Colonic mucosa (tissue), 4 donors: ENCODE data around the gene MAP7D1. TPM values are rescaled to one million over a fixed set of nuclear protein-coding genes. Genes with fewer than 3 reads are reported as not detected.
"Not testable (repeated sequence)": the region's sequence is repeated elsewhere in the genome, so short reads cannot be mapped to it uniquely, and the experiment has no call there.

Experiments
- DNase-seq: peaks from one replicate; pipeline ENCODE4 v3.0.0-alpha.2; 2020
- H3K27ac ChIP-seq: fragments of 200-600 bp; one replicate; pipeline ENCODE4 v1.8.0; 2021
- H3K27me3 ChIP-seq: fragments of 200-600 bp; one replicate; pipeline ENCODE4 v1.8.0; 2021
- H3K36me3 ChIP-seq: fragments of 200-600 bp; one replicate; pipeline ENCODE4 v1.8.0; 2021
- H3K4me1 ChIP-seq: fragments of 200-600 bp; one replicate; pipeline ENCODE4 v1.8.0; 2021; ENCODE audit warnings: mild to moderate bottlenecking
- H3K4me3 ChIP-seq: fragments of 200-600 bp; one replicate; pipeline ENCODE4 v1.8.0; 2021
- H3K9ac ChIP-seq, 2 donors: one replicate each; pipeline ENCODE4 v1.7.0; 2013; ENCODE audit warnings: control low read depth in 2 of 2, low read depth in 2 of 2, low read length in 2 of 2
- H3K9me3 ChIP-seq: fragments of 200-600 bp; one replicate; pipeline ENCODE4 v1.8.0; 2021
- intact Hi-C: fragments of 100-400 bp; cut with DNase I; formaldehyde crosslinking; loops from one replicate; pipeline ENCODE4 v1.14.1; 2022
- total RNA-seq, 2 donors: library from RNA; stranded (reverse); fragmentation: NEBNext Ultra II Directional in 1 of 2; extraction: Animal tissue kit (Norgen Biotek cat#: 25700) in 1 of 2; gene quantifications; one replicate each; pipeline ENCODE4 v1.2.1, GENCODE V29; 2021
- TF ChIP-seq, protein P1 (sequence below): fragments of 200-600 bp; IDR thresholded peaks from one replicate; pipeline ENCODE4 v1.8.0; 2022; ENCODE audit warnings: antibody characterized with exemption, mild to moderate bottlenecking
- donor health status: healthy.
- donor health status: DM: no; HTN: no; CAD: no.
- donor health status: DM: no; HTN: no; CAD: no.

The MAP7D1 gene
- total RNA-seq, 2 donors from 2014 or later: 37.7 to 50.0 TPM

DNA sequence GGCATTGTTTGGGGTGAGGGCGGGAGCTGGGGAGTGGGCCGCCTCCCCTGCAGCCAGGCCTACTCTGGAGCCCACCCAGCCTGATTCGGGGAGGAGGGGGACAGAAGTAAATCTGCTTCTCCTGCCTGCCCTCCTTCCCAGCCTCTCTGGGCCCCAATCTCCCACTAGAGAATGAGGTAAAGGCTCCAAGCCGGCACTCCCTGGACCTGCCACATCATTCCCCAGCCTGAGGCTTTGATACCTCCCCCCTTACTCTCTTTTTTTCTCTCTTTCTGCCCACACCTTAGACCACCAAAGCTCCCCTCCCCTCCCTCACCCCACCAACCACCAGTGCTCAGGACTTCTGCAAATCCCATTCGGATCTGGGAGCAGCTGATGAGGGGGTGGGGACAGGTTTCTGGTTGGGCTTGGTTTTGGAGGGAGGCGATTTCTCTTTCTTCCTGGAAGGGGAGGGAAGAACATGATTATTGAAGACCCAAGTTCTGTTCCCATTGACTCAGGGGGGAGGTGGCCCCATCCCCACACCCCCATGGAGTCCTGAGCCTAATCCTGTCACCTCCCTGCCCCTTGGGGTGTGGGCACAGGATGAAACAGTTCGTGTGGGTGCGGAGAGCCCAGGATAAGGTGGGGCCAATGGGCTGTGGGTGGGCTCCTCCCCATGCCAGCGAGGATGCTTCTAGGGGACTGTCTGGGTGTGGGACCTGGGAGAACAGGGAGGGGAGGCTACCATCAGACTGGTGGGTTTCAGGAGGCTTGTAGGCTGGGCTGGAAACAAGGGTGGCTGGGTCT, 1.3 kb downstream of the MAP7D1 start:
- Histone ChIP-seq H3K4me1 (peaks cover 19% of the 10 kb centered on the region), H3K9me3 (no peaks in the 10 kb centered on the region), H3K4me3 (peak overlapping the region; percentile 93), H3K36me3 (no peaks in the 10 kb centered on the region), H3K27me3 (no peaks in the 10 kb centered on the region), H3K27ac (peak overlapping the region; percentile 96), H3K9ac (peak overlapping the region; percentile 76 to 77)
- no peak for DNase-seq
- intact Hi-C loops: loop anchor here (10.0 kb wide), 1 partner anchor 127 kb away; no protein-coding TSS in a partner anchor
- TF ChIP-seq, protein P1, sequence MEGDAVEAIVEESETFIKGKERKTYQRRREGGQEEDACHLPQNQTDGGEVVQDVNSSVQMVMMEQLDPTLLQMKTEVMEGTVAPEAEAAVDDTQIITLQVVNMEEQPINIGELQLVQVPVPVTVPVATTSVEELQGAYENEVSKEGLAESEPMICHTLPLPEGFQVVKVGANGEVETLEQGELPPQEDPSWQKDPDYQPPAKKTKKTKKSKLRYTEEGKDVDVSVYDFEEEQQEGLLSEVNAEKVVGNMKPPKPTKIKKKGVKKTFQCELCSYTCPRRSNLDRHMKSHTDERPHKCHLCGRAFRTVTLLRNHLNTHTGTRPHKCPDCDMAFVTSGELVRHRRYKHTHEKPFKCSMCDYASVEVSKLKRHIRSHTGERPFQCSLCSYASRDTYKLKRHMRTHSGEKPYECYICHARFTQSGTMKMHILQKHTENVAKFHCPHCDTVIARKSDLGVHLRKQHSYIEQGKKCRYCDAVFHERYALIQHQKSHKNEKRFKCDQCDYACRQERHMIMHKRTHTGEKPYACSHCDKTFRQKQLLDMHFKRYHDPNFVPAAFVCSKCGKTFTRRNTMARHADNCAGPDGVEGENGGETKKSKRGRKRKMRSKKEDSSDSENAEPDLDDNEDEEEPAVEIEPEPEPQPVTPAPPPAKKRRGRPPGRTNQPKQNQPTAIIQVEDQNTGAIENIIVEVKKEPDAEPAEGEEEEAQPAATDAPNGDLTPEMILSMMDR: no peak

DNA sequence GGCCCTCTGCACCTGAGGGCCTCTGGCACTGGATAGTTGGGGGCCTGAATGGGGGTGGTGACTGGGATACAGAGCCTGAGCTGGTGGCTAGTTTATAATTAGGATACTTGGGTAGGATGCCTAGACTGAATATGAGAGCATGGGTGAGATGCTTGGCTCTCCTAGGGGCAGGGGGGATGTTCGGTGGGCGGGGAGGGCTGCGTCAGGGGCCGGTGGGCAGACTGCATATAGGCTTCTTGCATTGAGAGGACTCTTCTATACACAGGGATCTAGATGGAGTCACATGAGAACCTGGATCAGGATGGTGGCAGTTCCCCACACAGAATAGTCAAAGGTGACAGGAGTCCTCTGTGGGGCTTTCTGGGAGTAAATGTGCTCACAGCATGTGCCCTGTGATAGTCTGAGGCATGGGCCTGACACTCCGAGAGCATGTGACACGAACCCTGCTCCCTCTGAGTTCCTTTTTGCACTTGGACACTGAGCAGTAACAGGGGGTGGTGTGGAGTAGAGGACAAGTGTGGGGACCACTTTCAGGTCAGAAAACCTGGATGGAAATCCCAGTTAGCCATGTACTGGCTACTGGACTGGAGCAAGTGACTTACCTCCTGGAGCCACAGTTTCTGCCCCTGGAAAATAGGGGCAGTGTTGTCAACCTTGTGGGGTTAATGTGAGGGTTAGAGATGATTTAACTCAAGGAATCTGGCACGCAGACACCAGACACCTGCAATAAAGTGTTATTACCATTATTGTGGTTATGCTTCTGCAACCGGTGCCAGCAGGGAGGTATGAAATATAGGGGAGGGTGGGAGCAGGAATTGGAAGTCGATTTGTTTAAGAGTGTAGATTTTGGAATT, 2.2 kb downstream of the MAP7D1 start:
- no peaks in the 10 kb centered on the region for H3K27me3 ChIP-seq
- intact Hi-C loops: loop anchor here (10.0 kb wide), 1 partner anchor 127 kb away; no protein-coding TSS in a partner anchor
- H3K4me3 ChIP-seq: peak overlapping the region; percentile 93
- H3K9me3 ChIP-seq: no peaks in the 10 kb centered on the region
- no peak for DNase-seq
- no peaks in the 10 kb centered on the region for H3K36me3 ChIP-seq
- TF ChIP-seq, protein P1: no peak
- peak overlapping the region; percentile 76 to 77 for H3K9ac ChIP-seq
- peaks cover 19% of the 10 kb centered on the region for H3K4me1 ChIP-seq
- H3K27ac ChIP-seq: peak overlapping the region; percentile 96

DNA sequence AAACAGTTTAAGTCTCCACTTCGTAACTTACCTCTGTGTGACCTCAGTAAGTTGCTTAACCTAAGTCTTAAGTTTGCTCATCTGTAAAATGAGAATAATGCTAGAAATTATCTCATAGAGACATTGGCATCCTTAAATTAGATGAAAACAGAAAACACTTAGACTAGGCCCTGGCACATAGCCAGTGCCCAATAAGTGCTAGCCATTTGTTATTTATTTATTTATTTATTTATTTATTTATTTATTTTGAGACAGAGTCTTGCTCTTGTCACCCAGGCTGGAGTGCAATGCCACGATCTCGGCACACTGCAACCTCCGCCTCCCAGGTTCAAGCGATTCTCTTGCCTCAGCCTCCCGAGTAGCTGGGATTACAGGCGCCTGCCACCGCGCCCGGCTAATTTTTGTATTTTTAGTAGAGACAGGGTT, 2.9 kb downstream of the MAP7D1 start:
- H3K27ac ChIP-seq: peak overlapping the region; percentile 96
- intact Hi-C loops: loop anchor here (10.0 kb wide), 1 partner anchor 126 kb away; no protein-coding TSS in a partner anchor

DNA sequence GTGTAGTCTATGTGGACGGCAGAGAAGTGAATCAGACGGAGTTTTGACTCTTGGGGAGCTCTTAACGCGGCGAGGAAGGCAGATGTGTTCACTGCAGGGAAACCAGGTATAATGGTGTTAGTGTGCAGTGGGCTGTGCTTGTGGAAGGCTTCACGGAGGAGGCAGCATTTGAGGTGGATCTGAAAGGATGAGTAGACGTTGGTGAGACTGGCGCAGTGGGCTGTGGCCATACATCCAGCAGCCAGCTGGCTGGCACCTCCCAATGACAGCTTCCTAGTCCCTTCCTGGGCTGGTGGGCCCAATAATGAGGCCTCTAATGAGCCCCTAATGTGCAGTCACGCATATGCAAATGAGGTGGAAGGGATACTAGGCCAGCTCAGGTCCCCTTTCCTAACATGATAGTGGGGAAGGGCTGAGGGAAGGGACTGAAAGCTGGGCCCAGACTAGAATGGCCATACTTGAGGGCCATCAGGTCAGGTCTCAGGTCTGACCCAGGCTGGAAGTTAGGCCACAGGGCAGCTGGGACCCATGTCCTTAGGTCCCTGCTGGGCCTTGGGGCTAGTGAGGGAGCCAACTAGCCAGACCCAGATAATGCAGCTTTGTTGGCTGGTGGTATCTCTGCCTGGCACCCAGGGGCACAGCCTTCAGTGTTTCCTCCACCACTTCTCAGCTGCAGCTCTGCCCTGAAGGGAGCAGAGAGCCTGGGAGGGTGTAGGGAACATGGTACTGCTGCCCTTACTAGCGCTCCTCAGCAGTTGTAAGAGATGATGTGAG, 3.8 kb downstream of the MAP7D1 start:
- DNase-seq: no peak
- Histone ChIP-seq H3K27ac (peak overlapping the region; percentile 81), H3K9me3 (no peaks in the 10 kb centered on the region), H3K27me3 (no peaks in the 10 kb centered on the region), H3K9ac (peak overlapping the region; percentile 62 to 77), H3K4me1 (peaks cover 19% of the 10 kb centered on the region), H3K36me3 (no peaks in the 10 kb centered on the region), H3K4me3 (no peak overlapping the region)
- intact Hi-C loops: loop anchor here (10.0 kb wide), 1 partner anchor 125 kb away; no protein-coding TSS in a partner anchor
- TF ChIP-seq, protein P1: no peak

More for the DNA sequence above, 2.9 kb downstream of the MAP7D1 start:
- not testable (repeated sequence) for H3K36me3 ChIP-seq, H3K27me3 ChIP-seq, DNase-seq, H3K4me3 ChIP-seq, H3K9me3 ChIP-seq
- peak overlapping the region in 1 of 2 donors; percentile 76 for H3K9ac ChIP-seq
- H3K4me1 ChIP-seq: peaks cover 19% of the 10 kb centered on the region

DNA sequence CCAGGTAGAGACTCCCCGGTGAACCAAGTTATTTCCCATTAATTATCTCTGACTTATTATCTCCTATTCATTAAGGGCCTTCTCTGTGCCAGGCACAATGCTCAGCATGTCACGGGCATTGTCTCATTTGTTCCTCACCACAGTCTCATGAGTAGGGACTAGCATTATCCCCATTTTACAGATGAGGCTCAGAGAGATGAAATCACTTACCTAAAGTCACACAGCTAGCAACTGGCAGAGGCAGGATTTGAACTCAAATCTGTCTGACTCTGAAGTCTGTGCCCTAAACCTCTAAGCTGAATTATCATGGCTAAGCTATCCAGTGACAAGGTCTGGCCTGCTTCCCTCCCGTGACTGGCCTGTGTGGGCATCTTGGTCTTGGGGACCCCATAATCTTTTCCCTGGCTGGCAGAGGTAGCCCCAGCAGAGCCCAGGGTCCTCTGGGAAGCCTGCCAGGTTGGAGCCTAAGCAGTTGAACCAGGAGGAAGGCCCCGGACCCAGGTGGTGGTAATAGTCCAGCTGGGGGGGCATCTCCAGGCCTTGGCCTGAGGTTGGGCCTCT, 4.5 kb downstream of the MAP7D1 start:
- Histone ChIP-seq H3K9me3 (no peaks in the 10 kb centered on the region), H3K36me3 (no peaks in the 10 kb centered on the region), H3K27ac (peak overlapping the region; percentile 81), H3K4me1 (peaks cover 19% of the 10 kb centered on the region), H3K4me3 (peak overlapping the region; percentile 21), H3K9ac (peak overlapping the region; percentile 62 to 77), H3K27me3 (no peaks in the 10 kb centered on the region)
- DNase-seq: no peak
- TF ChIP-seq, protein P1: no peak
- intact Hi-C loops: no loop called here
